NOMO-1 treated with dmso at 0.1 percent for 144 hours (cell line): Measurements from ENCODE around the gene DPEP2.

Source experiments
- DNase-seq: peaks from one replicate; lab custom pipeline; 2025; ENCODE audit not compliant: unreplicated experiment; lab: John Stamatoyannopoulos, UW

Gene DPEP2

GRCh38 chr16:67959536-67960329 is 39.6 kb downstream of the DPEP2 start:
- no peak for DNase-seq

- DNase-seq = no peak
These were observed 41.7 kb downstream of the DPEP2 start for GRCh38 chr16:67957622-67958021.

GRCh38 chr16:67954421-67955196 is 44.7 kb downstream of the DPEP2 start:
- DNase-seq = no peak

- DNase-seq = no peak
These were observed 45.5 kb downstream of the DPEP2 start for GRCh38 chr16:67953641-67954375.

- DNase-seq = no peak
These were observed 47.8 kb downstream of the DPEP2 start for GRCh38 chr16:67951485-67951884.

GRCh38 chr16:67950335-67950843 is 48.9 kb downstream of the DPEP2 start:
- DNase-seq = no peak

- DNase-seq = no peak
These were observed 49.6 kb downstream of the DPEP2 start for GRCh38 chr16:67949645-67950044.

- no peak for DNase-seq
These were observed 51.3 kb downstream of the DPEP2 start for GRCh38 chr16:67948015-67948414.

- no peak for DNase-seq
These were observed 52.2 kb downstream of the DPEP2 start for GRCh38 chr16:67946966-67947558.

- no peak for DNase-seq
These were observed 53.1 kb downstream of the DPEP2 start for GRCh38 chr16:67946128-67946569.

- no peak for DNase-seq
These were observed 53.8 kb downstream of the DPEP2 start for GRCh38 chr16:67945392-67945933.

GRCh38 chr16:67944690-67945391 is 54.4 kb downstream of the DPEP2 start:
- DNase-seq = no peak

GRCh38 chr16:67943619-67944504 is 55.4 kb downstream of the DPEP2 start, which contains the start of gene LCAT:
Gene LCAT (minus strand): TSS chr16:67944120. CDS start chr16:67944101, 19 bp downstream.
- peak; percentile 42 for DNase-seq

GRCh38 chr16:67943256-67943618 is 56.0 kb downstream of the DPEP2 start:
- DNase-seq = no peak

GRCh38 chr16:67942510-67943255 is 56.6 kb downstream of the DPEP2 start:
- DNase-seq = no peak

- DNase-seq = no peak
These were observed 57.1 kb downstream of the DPEP2 start for GRCh38 chr16:67942200-67942509.

GRCh38 chr16:67941469-67942199 is 57.6 kb downstream of the DPEP2 start:
- no peak for DNase-seq
